Colonic mucosa (tissue), 4 donors: ENCODE results near the gene SYNJ2. TPM values are rescaled to one million over a fixed set of nuclear protein-coding genes. Genes with fewer than 3 reads are reported as not detected.

Experiments
- DNase-seq: peaks from one replicate; pipeline ENCODE4 v3.0.0-alpha.2; 2020
- H3K27ac ChIP-seq: fragments of 200-600 bp; one replicate; pipeline ENCODE4 v1.8.0; 2021
- H3K27me3 ChIP-seq: fragments of 200-600 bp; one replicate; pipeline ENCODE4 v1.8.0; 2021
- H3K36me3 ChIP-seq: fragments of 200-600 bp; one replicate; pipeline ENCODE4 v1.8.0; 2021
- H3K4me1 ChIP-seq: fragments of 200-600 bp; one replicate; pipeline ENCODE4 v1.8.0; 2021; ENCODE audit warnings: mild to moderate bottlenecking
- H3K4me3 ChIP-seq: fragments of 200-600 bp; one replicate; pipeline ENCODE4 v1.8.0; 2021
- H3K9ac ChIP-seq, 2 donors: one replicate each; pipeline ENCODE4 v1.7.0; 2013; ENCODE audit warnings: control low read depth in 2 of 2, low read depth in 2 of 2, low read length in 2 of 2
- H3K9me3 ChIP-seq: fragments of 200-600 bp; one replicate; pipeline ENCODE4 v1.8.0; 2021
- intact Hi-C: fragments of 100-400 bp; cut with DNase I; formaldehyde crosslinking; loops from one replicate; pipeline ENCODE4 v1.14.1; 2022
- total RNA-seq, 2 donors: library from RNA; stranded (reverse); fragmentation: NEBNext Ultra II Directional in 1 of 2; extraction: Animal tissue kit (Norgen Biotek cat#: 25700) in 1 of 2; gene quantifications; one replicate each; pipeline ENCODE4 v1.2.1, GENCODE V29; 2021
- TF ChIP-seq, protein P1 (sequence below): fragments of 200-600 bp; IDR thresholded peaks from one replicate; pipeline ENCODE4 v1.8.0; 2022; ENCODE audit warnings: antibody characterized with exemption, mild to moderate bottlenecking
- donor health status: healthy.
- donor health status: DM: no; HTN: no; CAD: no.
- donor health status: DM: no; HTN: no; CAD: no.

The SYNJ2 gene
- total RNA-seq, 2 donors from 2014 or later: 46.0 to 53.5 TPM

DNA sequence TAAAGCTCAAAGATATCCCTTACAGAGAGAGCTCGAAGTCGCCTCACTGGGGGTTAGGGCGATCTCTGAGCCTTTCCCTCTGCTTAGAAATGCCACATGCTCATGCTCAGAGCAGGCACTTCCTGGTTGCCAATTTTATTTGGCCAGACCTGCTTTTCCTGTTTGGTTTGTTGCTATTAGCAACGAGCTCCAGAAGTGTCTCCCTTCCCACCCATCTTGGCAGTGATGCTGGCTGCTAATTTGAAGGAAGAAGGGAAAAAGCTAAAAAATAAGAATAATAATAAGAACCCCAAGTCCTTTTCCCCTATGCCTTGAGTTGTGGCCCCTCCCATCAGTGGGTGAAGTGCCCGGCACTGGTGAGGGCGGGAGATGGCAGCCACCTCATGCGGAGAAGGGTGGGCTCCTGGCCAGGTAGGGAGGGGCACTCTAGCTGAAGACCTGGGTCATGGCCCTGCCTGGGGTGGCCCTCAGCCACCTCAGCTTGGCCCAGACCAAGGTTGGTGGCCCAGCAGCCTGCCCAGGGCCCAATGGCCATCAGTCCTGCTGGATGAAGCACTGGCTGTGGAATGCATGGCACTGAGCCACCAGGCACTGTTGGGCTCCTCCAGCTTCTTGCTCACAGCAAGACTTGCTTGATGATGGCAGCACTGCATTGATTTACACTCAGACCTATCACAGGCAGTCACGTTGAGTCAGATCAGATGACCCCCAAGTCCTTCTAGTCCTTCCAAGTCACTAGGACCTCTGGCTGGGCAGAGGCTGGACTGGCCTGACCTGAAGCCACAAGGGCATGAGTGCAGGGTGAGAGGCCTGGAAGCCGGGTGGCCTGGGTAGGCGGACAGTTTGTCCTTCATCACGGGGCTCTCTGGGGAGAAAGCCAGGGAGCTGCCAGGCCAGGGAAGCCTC, 79.0 kb downstream of the SYNJ2 start:
- H3K36me3 ChIP-seq: no peaks in the 10 kb centered on the region
- H3K27me3 ChIP-seq: no peaks in the 10 kb centered on the region
- peak; percentile 82 for DNase-seq
- H3K27ac ChIP-seq: peak overlapping the region; percentile 74
- peak overlapping the region in 1 of 2 donors; percentile 76 for H3K9ac ChIP-seq
- intact Hi-C loops: no loop called here
- H3K4me3 ChIP-seq: no peak overlapping the region
- H3K9me3 ChIP-seq: no peaks in the 10 kb centered on the region
- H3K4me1 ChIP-seq: peaks cover 5% of the 10 kb centered on the region
- TF ChIP-seq, protein P1, sequence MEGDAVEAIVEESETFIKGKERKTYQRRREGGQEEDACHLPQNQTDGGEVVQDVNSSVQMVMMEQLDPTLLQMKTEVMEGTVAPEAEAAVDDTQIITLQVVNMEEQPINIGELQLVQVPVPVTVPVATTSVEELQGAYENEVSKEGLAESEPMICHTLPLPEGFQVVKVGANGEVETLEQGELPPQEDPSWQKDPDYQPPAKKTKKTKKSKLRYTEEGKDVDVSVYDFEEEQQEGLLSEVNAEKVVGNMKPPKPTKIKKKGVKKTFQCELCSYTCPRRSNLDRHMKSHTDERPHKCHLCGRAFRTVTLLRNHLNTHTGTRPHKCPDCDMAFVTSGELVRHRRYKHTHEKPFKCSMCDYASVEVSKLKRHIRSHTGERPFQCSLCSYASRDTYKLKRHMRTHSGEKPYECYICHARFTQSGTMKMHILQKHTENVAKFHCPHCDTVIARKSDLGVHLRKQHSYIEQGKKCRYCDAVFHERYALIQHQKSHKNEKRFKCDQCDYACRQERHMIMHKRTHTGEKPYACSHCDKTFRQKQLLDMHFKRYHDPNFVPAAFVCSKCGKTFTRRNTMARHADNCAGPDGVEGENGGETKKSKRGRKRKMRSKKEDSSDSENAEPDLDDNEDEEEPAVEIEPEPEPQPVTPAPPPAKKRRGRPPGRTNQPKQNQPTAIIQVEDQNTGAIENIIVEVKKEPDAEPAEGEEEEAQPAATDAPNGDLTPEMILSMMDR: no peak

GRCh38 chr6:158061361-158061708, 79.7 kb downstream of the SYNJ2 start:
- H3K4me1 ChIP-seq: peaks cover 5% of the 10 kb centered on the region
- no peak for DNase-seq
- no peaks in the 10 kb centered on the region for H3K36me3 ChIP-seq
- H3K9ac ChIP-seq: peak overlapping the region in 1 of 2 donors; percentile 14
- H3K27me3 ChIP-seq: no peaks in the 10 kb centered on the region
- H3K27ac ChIP-seq: no peak overlapping the region
- intact Hi-C loops: no loop called here
- H3K9me3 ChIP-seq: no peaks in the 10 kb centered on the region
- no peak overlapping the region for H3K4me3 ChIP-seq
- TF ChIP-seq, protein P1: no peak

GRCh38 chr6:158061709-158062461, 80.2 kb downstream of the SYNJ2 start:
- DNase-seq: no peak
- Histone ChIP-seq H3K4me3 (no peak overlapping the region), H3K27me3 (no peaks in the 10 kb centered on the region), H3K4me1 (peaks cover 5% of the 10 kb centered on the region), H3K9me3 (no peaks in the 10 kb centered on the region), H3K36me3 (no peaks in the 10 kb centered on the region), H3K9ac (no peak overlapping the region), H3K27ac (no peak overlapping the region)
- TF ChIP-seq, protein P1: no peak
- intact Hi-C loops: no loop called here

GRCh38 chr6:158063736-158064135, 82.1 kb downstream of the SYNJ2 start:
- H3K36me3 ChIP-seq: no peaks in the 10 kb centered on the region
- intact Hi-C loops: no loop called here
- no peak for DNase-seq
- H3K9ac ChIP-seq: no peak overlapping the region
- H3K4me3 ChIP-seq: no peak overlapping the region
- H3K9me3 ChIP-seq: no peaks in the 10 kb centered on the region
- TF ChIP-seq, protein P1: no peak
- peaks cover 8% of the 10 kb centered on the region for H3K4me1 ChIP-seq
- no peaks in the 10 kb centered on the region for H3K27me3 ChIP-seq
- H3K27ac ChIP-seq: no peak overlapping the region

DNA sequence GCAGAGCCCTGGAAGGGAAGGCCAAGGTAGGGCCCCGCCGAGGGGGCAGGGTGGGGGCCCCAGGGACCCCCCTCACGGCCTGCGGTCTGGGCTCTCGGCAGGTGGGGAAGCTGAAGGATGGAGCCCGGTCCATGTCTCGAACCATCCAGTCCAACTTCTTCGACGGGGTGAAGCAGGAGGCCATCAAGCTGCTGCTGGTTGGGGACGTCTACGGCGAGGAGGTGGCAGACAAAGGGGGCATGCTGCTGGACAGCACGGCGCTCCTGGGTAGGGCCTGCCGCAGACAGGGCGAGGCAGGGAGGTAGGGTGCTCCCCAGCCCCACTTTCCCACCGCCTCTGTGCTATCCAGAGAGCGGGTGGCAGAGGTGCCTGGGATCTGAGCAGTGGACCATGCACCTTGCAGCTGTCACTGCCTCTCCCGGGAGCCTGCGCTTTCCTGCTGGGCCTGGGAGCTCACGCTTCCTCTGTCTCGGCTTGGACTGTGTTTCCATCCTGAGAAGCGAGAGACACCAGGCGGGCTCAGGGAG, 83.1 kb downstream of the SYNJ2 start:
- no peaks in the 10 kb centered on the region for H3K36me3 ChIP-seq
- TF ChIP-seq, protein P1: no peak
- intact Hi-C loops: no loop called here

More for the DNA sequence above, 83.1 kb downstream of the SYNJ2 start:
- H3K4me3 ChIP-seq: no peak overlapping the region
- H3K27me3 ChIP-seq: no peaks in the 10 kb centered on the region
- H3K4me1 ChIP-seq: peaks cover 9% of the 10 kb centered on the region
- H3K9ac ChIP-seq: no peak overlapping the region
- H3K27ac ChIP-seq: no peak overlapping the region
- no peak for DNase-seq
- no peaks in the 10 kb centered on the region for H3K9me3 ChIP-seq
